Measurements from ENCODE around the gene SFT2D1.

SFT2D1 gene

DNA sequence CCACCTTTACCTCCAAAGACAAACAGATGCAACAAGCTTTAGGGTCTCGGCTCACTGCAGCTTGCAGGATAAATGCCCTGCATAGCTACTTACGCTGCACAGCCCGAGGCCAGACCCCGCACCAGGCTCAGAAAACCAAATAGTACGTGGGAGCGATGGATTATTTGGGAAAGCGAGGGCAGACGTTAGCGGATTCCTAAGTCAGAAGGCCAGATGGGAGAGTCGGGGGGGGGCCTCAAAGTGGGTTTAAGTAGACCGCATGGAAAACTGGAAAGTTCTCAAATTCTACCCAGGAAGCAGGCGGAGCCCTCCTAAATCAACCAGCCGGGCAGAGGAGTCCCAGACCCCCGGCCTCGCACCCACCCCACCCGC, 382 bp downstream of the SFT2D1 start:
- TF ChIP-seq, protein P1, sequence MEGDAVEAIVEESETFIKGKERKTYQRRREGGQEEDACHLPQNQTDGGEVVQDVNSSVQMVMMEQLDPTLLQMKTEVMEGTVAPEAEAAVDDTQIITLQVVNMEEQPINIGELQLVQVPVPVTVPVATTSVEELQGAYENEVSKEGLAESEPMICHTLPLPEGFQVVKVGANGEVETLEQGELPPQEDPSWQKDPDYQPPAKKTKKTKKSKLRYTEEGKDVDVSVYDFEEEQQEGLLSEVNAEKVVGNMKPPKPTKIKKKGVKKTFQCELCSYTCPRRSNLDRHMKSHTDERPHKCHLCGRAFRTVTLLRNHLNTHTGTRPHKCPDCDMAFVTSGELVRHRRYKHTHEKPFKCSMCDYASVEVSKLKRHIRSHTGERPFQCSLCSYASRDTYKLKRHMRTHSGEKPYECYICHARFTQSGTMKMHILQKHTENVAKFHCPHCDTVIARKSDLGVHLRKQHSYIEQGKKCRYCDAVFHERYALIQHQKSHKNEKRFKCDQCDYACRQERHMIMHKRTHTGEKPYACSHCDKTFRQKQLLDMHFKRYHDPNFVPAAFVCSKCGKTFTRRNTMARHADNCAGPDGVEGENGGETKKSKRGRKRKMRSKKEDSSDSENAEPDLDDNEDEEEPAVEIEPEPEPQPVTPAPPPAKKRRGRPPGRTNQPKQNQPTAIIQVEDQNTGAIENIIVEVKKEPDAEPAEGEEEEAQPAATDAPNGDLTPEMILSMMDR (IDR thresholded peaks at IDR 0.05; ENCODE audit: low read depth, low read length), result no peak
- DNase-seq (ENCODE audit: extremely low read depth, low read depth), result no peak

DNA sequence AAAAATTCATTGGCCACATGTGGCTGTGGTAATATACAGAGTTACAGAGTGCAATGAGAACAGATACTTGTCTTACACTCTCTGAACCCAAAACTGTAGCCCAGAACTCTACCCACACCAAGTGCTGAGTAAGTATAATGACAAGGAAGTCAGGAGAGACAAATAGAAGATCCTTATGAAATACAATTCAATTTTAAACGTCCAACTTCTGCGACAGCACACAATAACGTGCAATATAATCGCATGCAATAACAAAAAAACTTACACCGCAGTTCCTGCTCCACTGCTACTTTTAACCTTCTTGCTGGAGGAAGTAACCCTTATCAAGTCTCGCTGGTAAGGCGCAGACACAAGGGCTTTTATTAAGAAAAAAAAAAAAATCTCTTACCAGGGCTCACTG, 881 bp downstream of the SFT2D1 start:
- TF ChIP-seq, protein P1 (IDR thresholded peaks at IDR 0.05; ENCODE audit: low read depth, low read length), result no peak
- DNase-seq (ENCODE audit: extremely low read depth, low read depth), result no peak

DNA sequence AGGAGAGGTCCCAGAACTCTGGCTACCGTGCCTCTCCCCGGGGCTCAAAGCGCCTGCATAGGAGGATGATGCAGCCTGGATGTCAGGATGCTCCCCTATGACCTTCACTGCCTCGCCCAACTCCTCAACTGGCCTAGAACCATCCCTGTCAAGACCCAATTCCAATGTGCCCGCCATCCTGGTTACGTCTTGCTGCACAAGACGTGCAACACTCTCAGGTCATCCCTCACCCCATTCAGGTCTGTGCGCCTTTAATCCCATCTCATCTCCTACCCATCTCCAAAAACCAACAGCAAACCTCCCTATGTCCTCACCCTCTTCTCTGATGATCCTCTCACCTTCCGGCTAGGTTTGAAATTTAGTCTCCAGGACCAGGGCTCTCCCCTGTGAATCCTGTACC, 3.5 kb downstream of the SFT2D1 start:
- DNase-seq (ENCODE audit: extremely low read depth, low read depth), result no peak
- TF ChIP-seq, protein P1 (IDR thresholded peaks at IDR 0.05; ENCODE audit: low read depth, low read length), result no peak

DNA sequence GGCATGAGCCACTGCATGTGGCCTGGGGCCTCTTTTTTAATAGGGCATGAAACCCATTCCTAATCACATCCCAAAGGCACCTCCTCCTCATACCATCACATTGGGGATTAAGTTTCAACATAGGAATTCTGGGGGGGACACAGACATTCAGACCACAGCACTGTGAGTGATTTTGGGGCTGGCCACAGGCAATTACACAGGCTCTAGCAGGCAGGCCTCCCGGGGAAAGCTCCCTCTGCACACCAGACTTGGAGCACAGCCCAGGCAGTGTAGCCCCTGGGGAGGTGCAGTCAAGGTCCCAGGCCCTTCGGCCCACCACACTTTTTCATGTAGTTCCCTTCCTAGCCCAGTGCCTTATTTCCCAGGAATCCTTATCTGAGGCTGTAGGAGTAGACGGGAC, 5.5 kb downstream of the SFT2D1 start:
- TF ChIP-seq, protein P1 (IDR thresholded peaks at IDR 0.05; ENCODE audit: low read depth, low read length), result no peak
- no peak for DNase-seq (ENCODE audit: extremely low read depth, low read depth)

DNA sequence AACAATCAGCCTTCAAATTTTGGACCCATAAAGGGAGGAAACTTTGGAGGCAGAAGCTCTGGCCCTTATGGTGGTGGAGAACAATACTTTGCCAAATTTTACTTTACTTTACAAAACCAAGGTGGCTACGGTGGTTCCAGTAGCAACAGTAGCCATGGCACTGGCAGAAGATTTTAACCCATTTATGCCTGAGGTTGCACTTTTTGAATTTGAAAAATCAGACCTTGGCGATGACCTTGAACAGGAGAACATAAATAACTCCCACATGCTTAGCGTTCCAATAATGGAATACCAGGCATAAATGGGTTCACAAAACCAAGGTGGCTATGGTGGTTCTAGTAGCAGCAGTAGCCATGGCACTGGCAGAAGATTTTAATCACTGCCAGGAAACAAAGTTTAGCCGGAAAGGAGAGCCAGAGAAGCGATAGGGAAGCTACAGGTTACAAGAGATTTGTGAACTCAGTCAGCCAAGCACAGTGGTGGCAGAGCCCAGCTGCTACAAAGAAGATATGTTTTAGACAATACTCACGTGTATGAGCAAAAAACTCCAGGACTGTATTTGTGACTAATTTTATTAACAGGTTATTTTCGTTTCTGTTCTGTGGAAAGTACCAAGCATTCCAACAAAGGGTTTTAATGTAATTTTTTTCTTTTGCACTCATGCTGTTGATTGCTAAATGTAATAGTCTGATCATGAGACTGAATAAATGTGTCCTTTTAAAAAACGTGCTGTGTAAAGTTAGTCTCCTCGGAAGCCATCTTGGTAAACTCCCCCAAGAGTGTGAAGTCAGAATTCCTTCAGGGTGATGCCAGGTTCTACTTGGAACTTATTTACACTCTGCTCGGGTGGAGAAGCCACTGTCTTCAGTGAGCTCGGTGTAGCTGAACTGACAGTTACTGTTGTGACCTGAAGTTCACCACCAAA, 6.7 kb downstream of the SFT2D1 start:
- TF ChIP-seq, protein P1 (IDR thresholded peaks at IDR 0.05; ENCODE audit: low read depth, low read length), result no peak

DNA sequence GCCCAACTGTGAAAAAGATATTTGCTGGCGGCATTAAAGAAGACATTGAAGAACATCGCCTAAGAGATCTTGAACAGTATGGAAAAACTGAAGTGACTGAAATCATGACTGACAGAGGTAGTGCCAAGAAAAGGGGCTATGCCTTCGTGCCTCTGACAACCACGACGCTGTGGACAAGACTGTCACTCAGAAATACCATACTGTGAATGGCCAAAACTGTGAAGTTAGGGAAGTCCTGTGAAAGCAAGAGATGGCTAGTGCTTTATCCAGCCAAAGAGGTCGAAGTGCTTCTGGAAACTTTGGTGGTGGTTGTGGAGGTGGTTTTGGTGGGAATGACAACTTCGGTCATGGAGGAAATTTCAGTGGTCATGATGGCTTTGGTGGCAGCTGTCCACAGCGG, 7.5 kb downstream of the SFT2D1 start:
- TF ChIP-seq, protein P1 (IDR thresholded peaks at IDR 0.05; ENCODE audit: low read depth, low read length), result no peak
- DNase-seq (ENCODE audit: extremely low read depth, low read depth), result no peak

More for the DNA sequence above, 6.7 kb downstream of the SFT2D1 start:
- no peak for DNase-seq (ENCODE audit: extremely low read depth, low read depth)

DNA sequence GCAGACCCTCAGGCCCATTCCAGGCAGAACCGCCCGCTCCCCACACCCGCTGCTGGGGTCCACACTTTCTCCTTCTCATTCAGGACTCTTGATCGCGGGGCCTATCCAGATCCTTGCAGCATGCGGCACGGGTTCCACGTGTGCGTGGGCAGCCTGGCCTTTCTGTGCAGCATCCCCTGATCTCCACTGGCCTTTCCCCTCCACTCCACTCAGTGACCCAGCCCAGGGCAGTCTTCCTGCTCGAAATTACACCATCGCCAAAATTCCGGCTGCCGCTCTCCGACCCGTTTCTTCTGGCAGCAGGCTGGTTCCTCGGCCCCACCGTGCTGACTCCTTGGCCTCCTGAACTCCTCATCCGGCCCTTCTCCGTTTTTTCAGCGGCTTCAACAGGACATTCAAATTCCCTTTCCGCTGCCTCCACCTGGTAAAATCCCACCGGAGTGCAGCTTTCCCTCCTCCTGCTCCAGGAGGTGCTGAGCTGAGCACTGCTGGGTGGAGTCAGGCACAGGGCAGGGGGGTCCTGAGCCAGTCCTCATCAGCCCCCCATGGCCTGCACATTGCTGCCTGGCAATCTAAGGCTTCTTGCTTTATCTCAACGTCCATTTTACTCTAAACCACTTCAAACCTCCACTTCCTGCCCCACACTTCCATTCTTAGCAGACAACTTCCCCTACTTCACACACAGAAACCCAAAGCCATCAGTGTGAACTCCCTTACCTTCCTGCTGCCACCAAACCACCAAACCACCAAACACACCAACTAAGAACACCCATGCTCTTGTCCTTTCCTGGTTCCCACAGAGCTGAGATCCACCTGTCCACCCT, 9.0 kb downstream of the SFT2D1 start:
- TF ChIP-seq, protein P1 (IDR thresholded peaks at IDR 0.05; ENCODE audit: low read depth, low read length), result no peak
- no peak for DNase-seq (ENCODE audit: extremely low read depth, low read depth)
